Esophagus squamous epithelium (tissue), 4 donors: ENCODE data around the gene MED29.
A peak's percentile ranks its signal among the peaks of the same experiment; 100 is the strongest.

Experiments used
- CTCF ChIP-seq, 6 experiments: fragments of 450-650 bp in 4 of 6; fragments of 200-600 bp in 2 of 6; sonication (generic) in 2 of 6; IDR thresholded peaks; one replicate each; pipeline ENCODE4 v1.5.1; 2016 to 2019; ENCODE audit warnings: antibody characterized with exemption in 6 of 6, mild to moderate bottlenecking in 4 of 6, moderate library complexity in 4 of 6
- POLR2A ChIP-seq, 4 donors: fragments of 450-650 bp; IDR thresholded peaks; one replicate each; pipeline ENCODE4 v1.6.1; 2017; ENCODE audit warnings: antibody characterized with exemption in 4 of 4, mild to moderate bottlenecking in 4 of 4, moderate library complexity in 3 of 4

GRCh38 chr19:39341719-39342604, 49.2 kb upstream of the MED29 start, which contains the start of gene SAMD4B:
- TF ChIP-seq CTCF (IDR thresholded peaks at IDR 0.05) (peak; percentile 66 to 90 (median 78)), POLR2A (IDR thresholded peaks at IDR 0.05) (peak in 3 of 4 donors; percentile 86 to 97 (median 87))
